HepG2 (cell line): ENCODE measurements around the gene PRDM11.

Experiments used
- CREB1 ChIP-seq, 2 experiments: fragments of 450-650 bp in 1 of 2; IDR thresholded peaks; 2 replicates each; pipeline ENCODE4 v1.6.1; 2016 to 2017; ENCODE audit warnings: control low read depth in 1 of 2, mild to moderate bottlenecking in 1 of 2, missing compliant biosample characterization in 1 of 2, missing genetic modification characterization in 1 of 2
- POLR2AphosphoS5 ChIP-seq: IDR thresholded peaks from 2 replicates; pipeline ENCODE4 v1.6.1; 2012; ENCODE audit warnings: low read depth, low read length

GRCh38 chr11:45252134-45252856 lies 105.9 kb downstream of the PRDM11 start:
- TF ChIP-seq POLR2AphosphoS5 (no peak), CREB1 (IDR thresholded peaks at IDR 0.05) (no peak), CREB1 (CRISPR knock-in tag; IDR thresholded peaks at IDR 0.05) (no peak)
